Neural cell (in vitro differentiated cells): ENCODE measurements around the gene HOGA1. TPM values are rescaled to one million over a fixed set of nuclear protein-coding genes. Genes with fewer than 3 reads are reported as not detected.

ENCODE experiments used
- H2AFZ ChIP-seq: fragments of 200-600, 300-800 bp; sonication (generic), shearing (Covaris generic); 2 replicates; pipeline ENCODE4 v1.6.0; 2014; ENCODE audit warnings: low read depth, mild to moderate bottlenecking, antibody characterized with exemption, low read length, moderate library complexity
- H3F3A ChIP-seq: fragments of 200-600 bp; shearing (Covaris generic); 2 replicates; pipeline ENCODE4 v1.6.1; 2016; ENCODE audit warnings: mild to moderate bottlenecking, moderate library complexity, mixed read lengths, antibody characterized with exemption, low read length; ENCODE audit not compliant: insufficient read depth, poor library complexity, severe bottlenecking
- H3K27ac ChIP-seq: fragments of 200-600, 300-800 bp; sonication (generic), shearing (Covaris generic); 2 replicates; pipeline ENCODE4 v1.5.1; 2014; ENCODE audit warnings: mild to moderate bottlenecking, low read length, moderate library complexity
- H3K27me3 ChIP-seq: fragments of 300-800, 200-600 bp; sonication (generic), shearing (Covaris generic); 2 replicates; pipeline ENCODE4 v1.6.0; 2014; ENCODE audit warnings: mild to moderate bottlenecking, low read depth, low read length, moderate library complexity; ENCODE audit not compliant: insufficient read depth
- H3K36me3 ChIP-seq: fragments of 300-800, 200-600 bp; sonication (generic), shearing (Covaris generic); 2 replicates; pipeline ENCODE4 v1.5.1; 2014; ENCODE audit warnings: mild to moderate bottlenecking, antibody characterized with exemption, low read length, moderate library complexity; ENCODE audit not compliant: insufficient read depth
- H3K4me2 ChIP-seq: fragments of 300-800, 200-600 bp; sonication (generic), shearing (Covaris generic); 2 replicates; pipeline ENCODE4 v1.6.0; 2014; ENCODE audit warnings: mild to moderate bottlenecking, low read length
- H3K4me3 ChIP-seq: fragments of 300-800, 200-600 bp; sonication (generic), shearing (Covaris generic); 2 replicates; pipeline ENCODE4 v1.5.1; 2014; ENCODE audit warnings: mild to moderate bottlenecking, low read length, moderate library complexity
- H3K79me2 ChIP-seq: fragments of 200-600 bp; shearing (Covaris generic); replicated peaks from 2 replicates; pipeline ENCODE4 v1.6.0; 2014; ENCODE audit warnings: mild to moderate bottlenecking, low read length, moderate library complexity; ENCODE audit not compliant: insufficient read depth
- H3K9ac ChIP-seq: fragments of 300-800, 200-600 bp; sonication (generic), shearing (Covaris generic); 2 replicates; pipeline ENCODE4 v1.6.1; 2016; ENCODE audit warnings: mild to moderate bottlenecking, low read length, mixed read lengths
- H3K9me2 ChIP-seq: fragments of 200-600 bp; shearing (Covaris generic); 2 replicates; pipeline ENCODE4 v1.6.1; 2016; ENCODE audit warnings: mild to moderate bottlenecking, low read length, mixed read lengths; ENCODE audit not compliant: insufficient read depth
- H3K9me3 ChIP-seq: fragments of 200-600, 300-800 bp; sonication (generic), shearing (Covaris generic); 2 replicates; pipeline ENCODE4 v1.6.1; 2016; ENCODE audit warnings: mild to moderate bottlenecking, mixed run types, low read length, moderate library complexity, mixed read lengths
- H4K20me1 ChIP-seq: fragments of 200-600 bp; shearing (Covaris generic); 2 replicates; pipeline ENCODE4 v1.6.1; 2016; ENCODE audit warnings: mild to moderate bottlenecking, mixed run types; ENCODE audit not compliant: insufficient read depth
- EP300 ChIP-seq: fragments of 450-650 bp; conservative IDR thresholded peaks from 2 replicates; pipeline ENCODE4 v1.6.1; 2014; ENCODE audit warnings: antibody characterized with exemption, mild to moderate bottlenecking, moderate library complexity; ENCODE audit not compliant: poor library complexity, severe bottlenecking
- EZH2 ChIP-seq: fragments of 200-600, 300-800 bp; shearing (Covaris generic), sonication (generic); IDR thresholded peaks from 2 replicates; pipeline ENCODE4 v1.6.1; 2014; ENCODE audit warnings: antibody characterized with exemption, low read length, borderline replicate concordance, mild to moderate bottlenecking; ENCODE audit not compliant: insufficient read depth, poor library complexity, severe bottlenecking
- MXI1 ChIP-seq: fragments of 450-650 bp; conservative IDR thresholded peaks from 2 replicates; pipeline ENCODE4 v1.6.1; 2014; ENCODE audit warnings: antibody characterized with exemption, mild to moderate bottlenecking; ENCODE audit not compliant: poor library complexity, severe bottlenecking
- POLR2AphosphoS5 ChIP-seq: IDR thresholded peaks from 2 replicates; pipeline ENCODE4 v1.6.1; 2012
- RAD21 ChIP-seq: fragments of 450-650 bp; conservative IDR thresholded peaks from 2 replicates; pipeline ENCODE4 v1.6.1; 2014; ENCODE audit warnings: antibody characterized with exemption, mild to moderate bottlenecking, moderate library complexity
- SMC3 ChIP-seq: fragments of 450-650 bp; conservative IDR thresholded peaks from 2 replicates; pipeline ENCODE4 v1.6.1; 2014; ENCODE audit warnings: antibody characterized with exemption, mild to moderate bottlenecking, moderate library complexity; ENCODE audit not compliant: poor library complexity
- TAF1 ChIP-seq: IDR thresholded peaks from 2 replicates; pipeline ENCODE4 v1.6.1; 2012; ENCODE audit warnings: low read depth
- polyA minus RNA-seq: library from RNA; depleted of rRNA, polyadenylated mRNA; stranded (reverse); fragments of >200 nt; gene quantifications from 2 replicates; pipeline ENCODE4 v1.2.3, GENCODE V29; 2014
- polyA plus RNA-seq: library from polyadenylated mRNA; depleted of rRNA; stranded (reverse); fragments of >200 nt; gene quantifications from 2 replicates; pipeline ENCODE4 v1.2.3, GENCODE V29; 2014
- TF ChIP-seq, protein P1 (sequence below): IDR thresholded peaks from 2 replicates; pipeline ENCODE4 v1.6.1; 2012; ENCODE audit warnings: borderline replicate concordance
- TF ChIP-seq, protein P2 (sequence below): fragments of 450-650 bp; IDR thresholded peaks from 2 replicates; pipeline ENCODE4 v1.5.1; 2014; ENCODE audit warnings: antibody characterized with exemption, mild to moderate bottlenecking, moderate library complexity; ENCODE audit not compliant: poor library complexity, severe bottlenecking

Gene HOGA1
- polyA plus RNA-seq (not detected in 2 replicates), polyA minus RNA-seq (not detected in 2 replicates)

- H3K27ac ChIP-seq: no peak within 1 kb of the TSS
- no peak within 1 kb of the TSS for H3K9ac ChIP-seq
- H3K4me3 ChIP-seq: no peak within 1 kb of the TSS
These were observed at the start of gene HOGA1 for GRCh38 chr10:97584060-97584797. Gene HOGA1 (plus strand): TSS chr10:97584389. CDS start chr10:97584704, 315 bp downstream.

DNA sequence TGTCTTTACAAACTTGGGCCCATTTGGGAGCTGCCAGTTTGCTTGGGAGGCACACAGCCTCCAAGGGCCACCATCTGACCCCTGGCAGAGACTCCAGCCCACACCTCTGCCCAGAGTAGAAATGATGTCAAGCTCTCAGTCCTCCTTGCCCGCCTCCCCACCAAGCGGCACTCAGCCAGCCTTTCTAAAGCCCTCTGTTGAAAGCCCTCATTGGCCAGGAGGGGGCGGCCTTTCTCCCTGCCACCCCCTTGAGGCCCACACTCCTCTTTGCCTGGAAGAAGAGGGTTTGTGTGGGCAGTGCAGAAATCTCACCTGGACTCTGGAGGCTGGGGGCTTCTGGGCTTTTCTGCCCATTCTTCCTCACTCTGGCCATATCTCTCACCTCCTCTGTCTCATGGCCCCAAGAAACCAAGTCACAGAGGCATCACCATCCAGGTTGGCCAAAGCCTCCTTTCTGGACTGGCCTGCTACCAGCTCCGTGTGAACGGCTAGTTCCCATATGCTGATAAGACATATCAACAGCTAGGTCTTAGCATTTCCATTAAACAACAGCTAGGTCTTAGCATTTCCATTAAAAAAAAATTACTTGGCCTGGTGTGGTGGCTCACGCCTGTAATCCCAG, 49.3 kb upstream of the HOGA1 start:
- Histone ChIP-seq H2AFZ (no peak overlapping the region), H3K36me3 (no peaks in the 10 kb centered on the region), H3K9ac (no peak overlapping the region), H3K79me2 (no peaks in the 10 kb centered on the region), H3K9me3 (no peaks in the 10 kb centered on the region), H3F3A (no peaks in the 10 kb centered on the region), H3K27ac (no peak overlapping the region), H3K9me2 (no peaks in the 10 kb centered on the region), H3K27me3 (no peaks in the 10 kb centered on the region), H4K20me1 (no peaks in the 10 kb centered on the region), H3K4me3 (no peak overlapping the region), H3K4me2 (no peak overlapping the region)
- TF ChIP-seq RAD21 (no peak), EP300 (no peak), TAF1 (no peak), EZH2 (no peak)
- TF ChIP-seq, protein P1, sequence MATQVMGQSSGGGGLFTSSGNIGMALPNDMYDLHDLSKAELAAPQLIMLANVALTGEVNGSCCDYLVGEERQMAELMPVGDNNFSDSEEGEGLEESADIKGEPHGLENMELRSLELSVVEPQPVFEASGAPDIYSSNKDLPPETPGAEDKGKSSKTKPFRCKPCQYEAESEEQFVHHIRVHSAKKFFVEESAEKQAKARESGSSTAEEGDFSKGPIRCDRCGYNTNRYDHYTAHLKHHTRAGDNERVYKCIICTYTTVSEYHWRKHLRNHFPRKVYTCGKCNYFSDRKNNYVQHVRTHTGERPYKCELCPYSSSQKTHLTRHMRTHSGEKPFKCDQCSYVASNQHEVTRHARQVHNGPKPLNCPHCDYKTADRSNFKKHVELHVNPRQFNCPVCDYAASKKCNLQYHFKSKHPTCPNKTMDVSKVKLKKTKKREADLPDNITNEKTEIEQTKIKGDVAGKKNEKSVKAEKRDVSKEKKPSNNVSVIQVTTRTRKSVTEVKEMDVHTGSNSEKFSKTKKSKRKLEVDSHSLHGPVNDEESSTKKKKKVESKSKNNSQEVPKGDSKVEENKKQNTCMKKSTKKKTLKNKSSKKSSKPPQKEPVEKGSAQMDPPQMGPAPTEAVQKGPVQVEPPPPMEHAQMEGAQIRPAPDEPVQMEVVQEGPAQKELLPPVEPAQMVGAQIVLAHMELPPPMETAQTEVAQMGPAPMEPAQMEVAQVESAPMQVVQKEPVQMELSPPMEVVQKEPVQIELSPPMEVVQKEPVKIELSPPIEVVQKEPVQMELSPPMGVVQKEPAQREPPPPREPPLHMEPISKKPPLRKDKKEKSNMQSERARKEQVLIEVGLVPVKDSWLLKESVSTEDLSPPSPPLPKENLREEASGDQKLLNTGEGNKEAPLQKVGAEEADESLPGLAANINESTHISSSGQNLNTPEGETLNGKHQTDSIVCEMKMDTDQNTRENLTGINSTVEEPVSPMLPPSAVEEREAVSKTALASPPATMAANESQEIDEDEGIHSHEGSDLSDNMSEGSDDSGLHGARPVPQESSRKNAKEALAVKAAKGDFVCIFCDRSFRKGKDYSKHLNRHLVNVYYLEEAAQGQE: no peak

More at GRCh38 chr10:97584060-97584797, at the start of gene HOGA1:
- no peaks in the 10 kb centered on the region for H3K27me3 ChIP-seq
- H3K4me2 ChIP-seq: no peak within 1 kb of the TSS
- no peaks in the 10 kb centered on the region for H3K36me3 ChIP-seq
- H3K79me2 ChIP-seq: no peaks in the 10 kb centered on the region
- no peaks in the 10 kb centered on the region for H3K9me2 ChIP-seq
- no peaks in the 10 kb centered on the region for H3F3A ChIP-seq
- H4K20me1 ChIP-seq: no peaks in the 10 kb centered on the region
- no peak for TF ChIP-seq TAF1
- H3K9me3 ChIP-seq: no peaks in the 10 kb centered on the region
- H2AFZ ChIP-seq: no peak within 1 kb of the TSS

DNA sequence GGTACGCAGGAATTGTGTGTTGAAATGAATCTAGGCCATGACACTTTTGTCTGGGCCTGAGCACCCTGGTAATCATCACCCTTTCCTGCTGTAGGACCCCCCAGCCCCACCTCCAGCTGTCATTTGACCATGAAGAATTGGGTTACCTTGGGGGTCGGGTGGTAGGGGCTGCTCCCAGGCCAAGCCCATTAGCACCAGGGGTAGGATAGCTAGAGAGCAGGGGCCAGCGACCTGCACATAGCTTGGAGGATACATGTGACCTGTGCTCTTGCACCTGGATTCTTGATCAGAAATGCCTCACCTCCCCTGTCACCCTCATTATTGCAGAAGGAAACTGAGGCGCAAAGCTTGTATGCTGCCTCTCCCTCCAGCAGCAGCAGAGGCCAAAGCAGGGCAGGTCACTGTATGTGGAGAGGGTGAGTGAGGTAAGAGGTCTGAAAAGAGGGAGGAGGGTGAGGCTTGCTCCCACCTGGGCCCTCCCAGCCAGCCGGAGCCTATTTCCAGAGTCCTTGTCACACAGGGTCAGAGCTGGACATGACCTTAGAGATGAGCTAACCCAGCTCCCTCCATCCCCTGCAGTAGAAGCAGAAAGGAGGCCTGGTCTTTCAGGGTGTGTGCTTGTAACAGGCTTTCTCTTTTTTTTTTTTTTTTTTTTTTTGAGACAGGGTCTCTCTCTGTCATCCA, 46.9 kb upstream of the HOGA1 start:
- no peaks in the 10 kb centered on the region for H3F3A ChIP-seq
- no peaks in the 10 kb centered on the region for H3K9me2 ChIP-seq
- no peaks in the 10 kb centered on the region for H3K27me3 ChIP-seq
- no peaks in the 10 kb centered on the region for H3K79me2 ChIP-seq
- no peaks in the 10 kb centered on the region for H4K20me1 ChIP-seq
- no peak overlapping the region for H3K27ac ChIP-seq
- TF ChIP-seq, protein P1: no peak
- TF ChIP-seq, protein P2, sequence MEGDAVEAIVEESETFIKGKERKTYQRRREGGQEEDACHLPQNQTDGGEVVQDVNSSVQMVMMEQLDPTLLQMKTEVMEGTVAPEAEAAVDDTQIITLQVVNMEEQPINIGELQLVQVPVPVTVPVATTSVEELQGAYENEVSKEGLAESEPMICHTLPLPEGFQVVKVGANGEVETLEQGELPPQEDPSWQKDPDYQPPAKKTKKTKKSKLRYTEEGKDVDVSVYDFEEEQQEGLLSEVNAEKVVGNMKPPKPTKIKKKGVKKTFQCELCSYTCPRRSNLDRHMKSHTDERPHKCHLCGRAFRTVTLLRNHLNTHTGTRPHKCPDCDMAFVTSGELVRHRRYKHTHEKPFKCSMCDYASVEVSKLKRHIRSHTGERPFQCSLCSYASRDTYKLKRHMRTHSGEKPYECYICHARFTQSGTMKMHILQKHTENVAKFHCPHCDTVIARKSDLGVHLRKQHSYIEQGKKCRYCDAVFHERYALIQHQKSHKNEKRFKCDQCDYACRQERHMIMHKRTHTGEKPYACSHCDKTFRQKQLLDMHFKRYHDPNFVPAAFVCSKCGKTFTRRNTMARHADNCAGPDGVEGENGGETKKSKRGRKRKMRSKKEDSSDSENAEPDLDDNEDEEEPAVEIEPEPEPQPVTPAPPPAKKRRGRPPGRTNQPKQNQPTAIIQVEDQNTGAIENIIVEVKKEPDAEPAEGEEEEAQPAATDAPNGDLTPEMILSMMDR: no peak
- TF ChIP-seq TAF1 (no peak), EZH2 (no peak), RAD21 (no peak), MXI1 (no peak), SMC3 (no peak), POLR2AphosphoS5 (no peak), EP300 (no peak)
- H3K36me3 ChIP-seq: no peaks in the 10 kb centered on the region
- H3K9me3 ChIP-seq: no peaks in the 10 kb centered on the region
- no peak overlapping the region for H3K4me2 ChIP-seq
- no peak overlapping the region for H2AFZ ChIP-seq
- no peak overlapping the region for H3K4me3 ChIP-seq
- H3K9ac ChIP-seq: no peak overlapping the region
